CD4-positive, alpha-beta T cell (primary cell): ENCODE results near the gene TMEM132C. TPM values are rescaled to one million over a fixed set of nuclear protein-coding genes. Genes with fewer than 3 reads are reported as not detected.

Experiments used
- ATAC-seq: fragments of 200-7000 bp; cut with Tn5 transposase; one replicate; pipeline ENCODE4 v1.10.0; 2022; ENCODE audit warnings: mild to moderate bottlenecking; ENCODE audit not compliant: poor library complexity
- CTCF ChIA-PET: fragments of 350-600 bp; sonication (Branson Sonifier 250); formaldehyde crosslinking; loops from one replicate; lab custom pipeline; 2021; ENCODE audit warnings: antibody characterized with exemption, inconsistent platforms; lab: Charles Lee
- POLR2A ChIA-PET: fragments of 350-600 bp; sonication (Branson Sonifier 250); formaldehyde crosslinking; loops from one replicate; lab custom pipeline; 2021; ENCODE audit warnings: antibody characterized with exemption, inconsistent platforms; lab: Charles Lee
- DNase-seq, 14 experiments: peaks; one replicate each; pipeline ENCODE4 v3.0.0-alpha.2; 2013 to 2020; ENCODE audit warnings: mixed read lengths in 2 of 14
- H3K27ac ChIP-seq, 2 donors: one replicate each; pipeline versions ENCODE4 v1.5.1 to v1.7.0; 2013; ENCODE audit warnings: low read length in 2 of 2, low read depth in 1 of 2, mild to moderate bottlenecking in 1 of 2
- H3K27me3 ChIP-seq, 2 experiments: 1 replicate in 1 of 2; 2 replicates in 1 of 2; pipeline versions ENCODE4 v1.6.1 to v1.7.0; 2013; ENCODE audit warnings: low read length in 2 of 2, control low read depth in 1 of 2, mild to moderate bottlenecking in 1 of 2, moderate library complexity in 1 of 2; ENCODE audit not compliant: insufficient read depth in 2 of 2, control insufficient read depth in 1 of 2
- H3K36me3 ChIP-seq: one replicate; pipeline ENCODE4 v1.6.1; 2013; ENCODE audit warnings: low read length, control low read depth; ENCODE audit not compliant: insufficient read depth
- H3K4me1 ChIP-seq: one replicate; pipeline ENCODE4 v1.6.1; 2013; ENCODE audit warnings: low read length, control low read depth; ENCODE audit not compliant: insufficient read depth
- H3K4me3 ChIP-seq: one replicate; pipeline ENCODE4 v1.5.1; 2013; ENCODE audit warnings: mild to moderate bottlenecking, low read length, moderate library complexity
- H3K9me3 ChIP-seq, 2 experiments: 1 replicate in 1 of 2; 2 replicates in 1 of 2; pipeline versions ENCODE4 v1.6.1 to v1.7.0; 2013; ENCODE audit warnings: low read length in 2 of 2, mild to moderate bottlenecking in 2 of 2, control low read depth in 1 of 2, moderate library complexity in 1 of 2; ENCODE audit not compliant: control insufficient read depth in 1 of 2, insufficient read depth in 1 of 2
- H3K27ac Mint-ChIP-seq: one replicate; pipeline ENCODE4 v1.8.0; 2020; ENCODE audit warnings: mixed read lengths
- H3K27me3 Mint-ChIP-seq: one replicate; pipeline ENCODE4 v1.8.0; 2021; ENCODE audit warnings: mixed read lengths
- H3K36me3 Mint-ChIP-seq: one replicate; pipeline ENCODE4 v1.8.0; 2021; ENCODE audit warnings: low read depth, mixed read lengths
- H3K4me1 Mint-ChIP-seq: one replicate; pipeline ENCODE4 v1.8.0; 2021; ENCODE audit warnings: low read depth, mixed read lengths
- H3K4me3 Mint-ChIP-seq: one replicate; pipeline ENCODE4 v1.8.0; 2020; ENCODE audit warnings: mild to moderate bottlenecking, mixed read lengths
- H3K9me3 Mint-ChIP-seq: one replicate; pipeline ENCODE4 v1.8.0; 2020; ENCODE audit warnings: mixed read lengths
- CTCF ChIP-seq: fragments of 200-600 bp; IDR thresholded peaks from one replicate; pipeline ENCODE4 v1.8.0; 2022; ENCODE audit warnings: antibody characterized with exemption, mild to moderate bottlenecking
- intact Hi-C, 2 experiments: fragments of 100-400 bp; cut with DNase I in 1 of 2; cut with micrococcal nuclease in 1 of 2; formaldehyde crosslinking; loops; one replicate each; pipeline versions ENCODE4 v1.15.1 to v1.9.0; 2023 to 2025; cut with DNase I, micrococcal nuclease
- polyA plus RNA-seq, 2 donors: library from polyadenylated mRNA; unstranded; fragments of 120-200 nt; gene quantifications; one replicate each; pipeline ENCODE4 v1.2.1, GENCODE V29; 2013
- total RNA-seq, 174 experiments: library from RNA in 2 of 174; stranded (reverse) in 2 of 174; gene quantifications; one replicate each; pipeline ENCODE4 v1.2.3 and lab custom pipeline; 2021 to 2026

TMEM132C gene
- total RNA-seq: not detected
- not detected for polyA plus RNA-seq (2013, experiment 1 of 2)
- polyA plus RNA-seq (2013, experiment 2 of 2): 0.07 TPM
- total RNA-seq (lab: John Stamatoyannopoulos, UW): 0 to 0.23 (median 0) reads per million in 172 experiments

- H3K27me3 Mint-ChIP-seq: peaks cover 73% of the 10 kb centered on the region
- intact Hi-C loops: no loop called here
- peaks cover 37 to 45% of the 10 kb centered on the region in 2 experiments for H3K27me3 ChIP-seq
- H3K4me1 ChIP-seq: no peaks in the 10 kb centered on the region
- no peak within 1 kb of the TSS for H3K4me3 ChIP-seq
- ATAC-seq (no peak), DNase-seq (no peak)
- H3K36me3 Mint-ChIP-seq: no peaks in the 10 kb centered on the region
- no peak within 1 kb of the TSS for H3K27ac ChIP-seq
- TF ChIP-seq CTCF: no peak
- H3K9me3 Mint-ChIP-seq: peaks cover 12% of the 10 kb centered on the region
- CTCF ChIA-PET: no interaction called here
- H3K4me1 Mint-ChIP-seq: no peaks in the 10 kb centered on the region
- no peaks in the 10 kb centered on the region for H3K36me3 ChIP-seq
- H3K4me3 Mint-ChIP-seq: no peak within 1 kb of the TSS
- peaks cover 0 to 24% of the 10 kb centered on the region in 2 experiments for H3K9me3 ChIP-seq
- no peak within 1 kb of the TSS for H3K27ac Mint-ChIP-seq
- POLR2A ChIA-PET: no interaction called here
Measured at GRCh38 chr12:128267131-128267622, at the start of gene TMEM132C. TMEM132C (plus strand) TSS chr12:128267170; CDS start chr12:128267403, 233 bp downstream.

GRCh38 chr12:128224226-128224625 lies 42.7 kb upstream of the TMEM132C start:
- H3K27me3 Mint-ChIP-seq: no peaks in the 10 kb centered on the region
- H3K36me3 ChIP-seq: no peaks in the 10 kb centered on the region
- H3K27ac ChIP-seq: no peak overlapping the region
- no peaks in the 10 kb centered on the region for H3K36me3 Mint-ChIP-seq
- H3K4me1 Mint-ChIP-seq: no peaks in the 10 kb centered on the region
- CTCF ChIA-PET: no interaction called here
- no peak overlapping the region for H3K4me3 ChIP-seq
- DNase-seq (no peak), ATAC-seq (no peak)
- TF ChIP-seq CTCF: no peak
- peaks cover 0 to 4% of the 10 kb centered on the region in 2 experiments for H3K9me3 ChIP-seq
- no peaks in the 10 kb centered on the region for H3K27me3 ChIP-seq
- POLR2A ChIA-PET: no interaction called here
- H3K9me3 Mint-ChIP-seq: peaks cover 9% of the 10 kb centered on the region
- intact Hi-C loops: no loop called here
- no peak overlapping the region for H3K27ac Mint-ChIP-seq
- H3K4me1 ChIP-seq: no peaks in the 10 kb centered on the region
- H3K4me3 Mint-ChIP-seq: no peak overlapping the region

GRCh38 chr12:128228581-128228980 lies 38.4 kb upstream of the TMEM132C start:
- no peak for TF ChIP-seq CTCF
- intact Hi-C loops: no loop called here
- Histone ChIP-seq H3K4me1 (no peaks in the 10 kb centered on the region), H3K36me3 (no peaks in the 10 kb centered on the region), H3K4me3 (no peak overlapping the region), H3K9me3 (peaks cover 0 to 4% of the 10 kb centered on the region in 2 experiments), H3K27me3 (no peaks in the 10 kb centered on the region), H3K27ac (no peak overlapping the region)
- Mint-ChIP-seq H3K36me3 (no peaks in the 10 kb centered on the region), H3K4me1 (no peaks in the 10 kb centered on the region), H3K4me3 (no peak overlapping the region), H3K27me3 (no peaks in the 10 kb centered on the region), H3K27ac (no peak overlapping the region), H3K9me3 (peaks cover 7% of the 10 kb centered on the region)
- ChIA-PET CTCF (no interaction called here), POLR2A (no interaction called here)
- DNase-seq (no peak), ATAC-seq (no peak)
